LNCAP (cell line): ENCODE measurements around the gene CLOCK.

Source experiments
- CTCF ChIP-seq: fragments of 450-650 bp; IDR thresholded peaks from 2 replicates; pipeline ENCODE4 v1.5.1; 2017; ENCODE audit warnings: mild to moderate bottlenecking

The CLOCK gene

GRCh38 chr4:55568905-55569504, 22.3 kb upstream of the CLOCK start:
- TF ChIP-seq CTCF = no peak

- TF ChIP-seq CTCF = no peak
These were observed 15.2 kb upstream of the CLOCK start for GRCh38 chr4:55561889-55562288.

GRCh38 chr4:55560096-55560495, 13.4 kb upstream of the CLOCK start:
- TF ChIP-seq CTCF = no peak

DNA sequence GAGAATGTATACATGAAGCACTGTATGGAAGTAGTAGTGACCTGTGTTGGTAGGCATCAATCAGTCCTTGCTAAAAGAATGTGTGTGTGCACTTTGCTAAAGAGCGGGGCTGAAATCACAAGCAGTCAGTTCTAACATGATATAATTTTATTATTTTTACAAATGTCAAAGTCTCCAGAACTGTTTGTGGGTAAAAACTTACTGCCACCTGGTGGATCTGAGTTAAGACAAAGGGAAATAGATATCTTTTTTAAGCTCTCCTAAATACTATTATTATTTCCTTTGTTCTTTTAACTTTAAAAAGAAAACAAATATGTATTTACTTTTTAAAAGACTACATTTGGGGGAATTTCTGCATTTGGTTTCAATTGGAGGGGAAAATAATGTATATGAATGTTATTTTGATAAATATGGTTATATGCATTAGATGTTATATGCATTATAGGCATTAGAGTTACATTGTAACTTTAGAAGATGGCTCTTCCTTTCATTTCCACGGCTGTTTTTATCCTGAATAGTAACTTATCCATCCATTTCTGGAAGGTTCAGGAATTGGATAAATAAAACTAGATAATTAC, 7.8 kb upstream of the CLOCK start:
- peak; percentile 54 for TF ChIP-seq CTCF

DNA sequence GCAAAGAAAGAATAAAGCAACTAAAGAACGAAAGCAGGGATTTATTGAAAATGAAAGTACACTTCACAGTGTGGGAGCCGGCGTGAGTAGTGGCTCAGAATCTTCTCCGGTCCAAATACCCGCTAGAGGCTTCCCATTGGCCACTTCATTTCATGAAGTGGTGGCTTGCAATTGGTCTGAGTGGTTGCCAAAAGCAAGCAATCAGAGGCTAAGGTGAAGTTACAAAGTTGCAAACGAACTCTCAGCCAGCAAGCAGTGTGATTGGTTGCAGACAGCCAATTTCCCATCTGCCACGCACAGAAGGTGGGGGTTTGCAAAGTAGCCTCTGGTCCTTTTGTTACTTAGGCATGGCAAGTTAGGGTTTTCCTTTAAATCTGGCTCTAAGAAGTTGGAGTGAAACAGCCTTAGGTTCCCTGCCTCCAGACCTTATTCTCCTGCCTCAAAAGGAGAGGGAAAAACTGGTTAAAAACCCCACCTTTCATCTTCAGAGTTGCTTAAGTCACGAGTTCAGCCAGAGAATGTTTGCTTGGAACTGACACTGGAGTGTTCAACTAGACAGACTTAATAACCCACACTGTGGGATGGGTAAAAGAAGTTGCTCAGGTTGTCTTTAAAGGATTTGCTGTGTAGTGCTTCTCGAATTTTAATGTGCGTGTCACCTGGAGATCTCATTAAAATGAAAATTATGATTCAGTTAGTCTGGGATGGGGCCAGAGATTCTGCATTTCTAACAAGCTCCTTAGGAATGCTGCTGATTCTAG, 6.9 kb upstream of the CLOCK start:
- no peak for TF ChIP-seq CTCF

- TF ChIP-seq CTCF = no peak
These were observed 3.2 kb upstream of the CLOCK start for GRCh38 chr4:55549888-55550287.

DNA sequence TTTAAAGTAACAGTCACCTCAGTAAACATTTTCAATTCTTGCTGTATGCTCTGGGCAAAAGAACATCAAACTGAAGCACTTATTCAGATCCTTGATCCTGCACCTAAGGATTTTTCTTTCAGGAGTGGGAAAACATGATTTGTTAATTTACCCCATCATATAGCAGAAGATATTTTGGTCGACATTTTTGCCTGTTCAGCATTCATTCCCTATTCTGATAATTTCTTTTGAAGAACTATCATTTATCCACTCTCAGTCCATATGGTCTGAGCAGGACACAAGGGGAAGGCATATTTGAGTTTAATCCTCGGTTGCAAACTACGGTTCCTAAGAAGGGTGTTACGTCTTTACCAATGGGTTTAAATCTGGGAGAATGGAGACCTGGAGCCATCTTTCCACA, 1.2 kb upstream of the CLOCK start:
- TF ChIP-seq CTCF = no peak
